ENCODE data around the gene FLRT2.

The FLRT2 gene, protein sequence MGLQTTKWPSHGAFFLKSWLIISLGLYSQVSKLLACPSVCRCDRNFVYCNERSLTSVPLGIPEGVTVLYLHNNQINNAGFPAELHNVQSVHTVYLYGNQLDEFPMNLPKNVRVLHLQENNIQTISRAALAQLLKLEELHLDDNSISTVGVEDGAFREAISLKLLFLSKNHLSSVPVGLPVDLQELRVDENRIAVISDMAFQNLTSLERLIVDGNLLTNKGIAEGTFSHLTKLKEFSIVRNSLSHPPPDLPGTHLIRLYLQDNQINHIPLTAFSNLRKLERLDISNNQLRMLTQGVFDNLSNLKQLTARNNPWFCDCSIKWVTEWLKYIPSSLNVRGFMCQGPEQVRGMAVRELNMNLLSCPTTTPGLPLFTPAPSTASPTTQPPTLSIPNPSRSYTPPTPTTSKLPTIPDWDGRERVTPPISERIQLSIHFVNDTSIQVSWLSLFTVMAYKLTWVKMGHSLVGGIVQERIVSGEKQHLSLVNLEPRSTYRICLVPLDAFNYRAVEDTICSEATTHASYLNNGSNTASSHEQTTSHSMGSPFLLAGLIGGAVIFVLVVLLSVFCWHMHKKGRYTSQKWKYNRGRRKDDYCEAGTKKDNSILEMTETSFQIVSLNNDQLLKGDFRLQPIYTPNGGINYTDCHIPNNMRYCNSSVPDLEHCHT

GRCh38 chr14:85529803-85530574, at the start of gene FLRT2:
Gene FLRT2, plus strand, starts transcription at chr14:85530144. Its CDS starts 91,371 bp downstream, at chr14:85621515.
- peak; percentile 70 for DNase-seq

DNA sequence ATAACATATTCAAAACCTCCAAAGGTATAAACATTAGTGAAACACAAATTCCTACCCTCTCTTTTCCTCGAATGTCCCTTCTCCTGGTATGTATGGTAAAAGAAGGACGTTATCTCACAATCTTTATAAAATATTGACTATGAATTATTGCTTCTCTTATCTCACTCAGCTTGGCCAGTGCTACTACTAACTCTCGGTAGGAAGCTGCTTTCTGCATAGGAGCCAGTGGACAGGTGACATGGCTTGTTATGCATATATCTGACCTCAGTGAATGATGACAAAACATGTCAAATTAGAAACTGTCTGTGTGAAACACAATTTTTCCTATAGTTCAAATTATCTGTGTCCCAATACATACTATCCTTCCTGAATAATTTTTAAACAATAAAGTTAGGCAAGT, 48.5 kb upstream of the FLRT2 start:
- no peak for DNase-seq

GRCh38 chr14:85482552-85482951, 47.4 kb upstream of the FLRT2 start:
- DNase-seq, result peak; percentile 51

- no peak for DNase-seq
Observed at GRCh38 chr14:85483037-85483436, 46.9 kb upstream of the FLRT2 start.

DNA sequence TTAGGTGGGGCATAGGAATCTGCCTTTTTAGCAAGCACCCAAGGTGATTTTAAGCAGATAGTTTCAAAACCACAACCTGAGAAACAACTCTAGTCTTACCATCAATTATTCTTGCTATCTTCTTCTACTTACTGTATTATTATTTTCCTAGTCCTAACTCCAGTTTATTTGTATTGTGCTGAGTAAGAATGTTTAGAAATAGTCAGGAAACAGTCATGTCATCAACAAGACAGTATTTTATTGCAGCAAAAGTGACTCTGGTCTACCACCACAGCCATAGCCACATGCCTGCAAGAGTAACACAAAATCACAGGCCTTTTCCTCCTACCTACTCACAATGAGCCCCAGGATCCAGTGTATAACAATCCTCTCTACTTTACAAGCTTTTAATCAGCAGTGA, 46.3 kb upstream of the FLRT2 start:
- DNase-seq, result no peak

GRCh38 chr14:85487215-85487614, 42.7 kb upstream of the FLRT2 start:
- no peak for DNase-seq

GRCh38 chr14:85501751-85502150, 28.2 kb upstream of the FLRT2 start:
- peak; percentile 36 for DNase-seq

DNA sequence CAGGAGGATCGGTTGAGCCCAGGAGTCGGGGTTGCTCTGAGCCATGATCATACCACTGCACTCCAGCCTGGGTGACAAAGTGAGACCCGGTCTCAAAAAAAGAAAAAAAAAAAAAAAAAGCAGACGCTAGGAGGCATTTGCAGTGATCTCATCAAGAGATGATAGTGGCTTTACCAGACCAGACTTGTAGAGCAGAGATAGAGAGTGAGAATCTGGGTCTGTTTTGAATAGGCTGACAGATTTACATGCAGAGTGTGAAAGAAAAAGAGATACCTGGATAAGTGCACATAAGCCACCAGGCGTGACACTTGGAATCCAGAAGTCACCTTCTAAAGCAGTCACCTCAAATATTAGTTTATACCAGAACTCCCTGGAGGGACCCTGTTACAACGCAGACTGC, 21.1 kb upstream of the FLRT2 start:
- DNase-seq, result no peak

DNA sequence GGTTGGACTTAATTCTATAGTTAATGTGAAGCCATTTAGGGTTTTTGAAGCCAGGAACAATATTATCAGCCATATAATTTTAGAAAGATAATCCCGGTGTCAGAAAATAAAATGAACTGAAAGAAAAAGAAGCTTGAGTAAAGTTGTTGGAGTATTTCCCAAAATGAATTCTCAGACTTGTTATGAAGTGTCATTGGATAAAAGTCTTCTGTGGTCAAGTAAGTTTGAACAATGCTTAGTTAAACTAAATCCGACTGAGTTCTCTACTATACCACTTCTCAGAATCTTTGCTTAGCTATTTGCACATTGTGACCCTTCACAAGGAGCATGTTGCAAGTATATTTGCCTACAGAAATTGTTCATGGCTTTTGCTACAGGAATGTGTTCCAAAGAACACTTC, 17.5 kb upstream of the FLRT2 start:
- DNase-seq, result no peak

- DNase-seq, result no peak
Observed at GRCh38 chr14:85514487-85514886, 15.5 kb upstream of the FLRT2 start.

DNA sequence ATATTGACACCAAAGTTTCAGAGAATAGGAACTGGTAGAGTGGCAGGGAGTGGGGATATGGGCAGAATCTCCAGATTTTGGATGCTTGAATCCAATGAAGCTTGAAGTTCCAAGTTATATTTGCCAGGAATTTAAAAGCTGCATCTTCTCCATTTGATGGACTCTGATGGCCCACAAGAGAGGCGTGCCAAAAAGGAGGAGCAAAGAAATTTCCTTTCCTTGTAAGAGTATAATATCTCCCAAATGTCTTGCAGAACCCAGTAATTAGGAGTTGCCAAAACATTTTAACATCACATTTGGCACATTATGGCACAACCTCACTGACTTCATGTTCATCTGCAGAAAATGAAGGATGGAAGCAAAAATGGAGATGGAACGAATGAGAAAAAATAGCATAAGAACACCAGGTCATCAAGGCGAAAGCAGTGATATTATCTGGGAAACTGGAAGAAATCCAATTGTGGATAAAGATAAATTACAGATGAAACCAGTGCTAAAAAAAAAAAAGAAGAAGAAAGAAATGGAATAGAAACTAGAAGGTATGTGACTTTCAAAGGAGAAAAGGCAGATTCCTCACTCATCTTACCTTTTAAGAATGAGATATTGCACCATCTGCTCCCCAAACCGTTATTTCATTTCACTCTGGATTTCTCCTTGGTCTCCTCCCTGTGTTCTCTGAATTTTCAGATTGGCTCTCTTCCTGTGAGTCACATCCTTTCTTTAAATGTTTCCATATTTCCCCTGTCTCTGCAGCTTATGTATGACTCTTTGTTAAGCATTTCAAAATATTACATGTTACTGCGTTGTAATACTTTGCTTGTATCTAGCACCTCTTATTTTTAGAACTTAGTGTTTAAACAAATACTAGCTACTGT, 13.5 kb upstream of the FLRT2 start:
- no peak for DNase-seq

DNA sequence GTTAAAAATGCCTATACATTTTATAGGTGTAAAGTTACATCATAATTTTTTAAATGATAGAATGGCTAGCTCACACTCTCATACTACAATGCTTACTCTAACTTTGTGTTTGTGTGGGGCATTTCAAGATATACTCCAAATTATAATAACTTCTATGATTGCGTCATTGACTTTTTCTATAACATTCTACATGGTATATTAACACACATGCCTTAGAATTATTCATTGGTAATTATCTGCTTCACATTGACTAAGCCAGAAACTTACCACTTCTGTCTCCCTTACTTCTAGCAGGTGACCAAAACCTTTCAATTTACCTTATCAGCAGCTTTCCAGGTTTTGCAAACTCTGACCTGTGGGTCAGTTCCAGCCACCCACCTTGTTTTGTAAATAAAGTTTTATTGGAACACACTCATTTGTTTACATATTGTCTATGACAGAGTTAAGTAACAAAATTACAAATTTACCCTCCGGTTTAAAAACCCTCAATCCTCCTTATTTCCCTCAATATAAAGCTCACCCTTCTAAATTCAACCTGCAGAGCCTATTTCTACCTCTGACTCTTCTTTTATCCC, 12.7 kb upstream of the FLRT2 start:
- DNase-seq, result no peak

DNA sequence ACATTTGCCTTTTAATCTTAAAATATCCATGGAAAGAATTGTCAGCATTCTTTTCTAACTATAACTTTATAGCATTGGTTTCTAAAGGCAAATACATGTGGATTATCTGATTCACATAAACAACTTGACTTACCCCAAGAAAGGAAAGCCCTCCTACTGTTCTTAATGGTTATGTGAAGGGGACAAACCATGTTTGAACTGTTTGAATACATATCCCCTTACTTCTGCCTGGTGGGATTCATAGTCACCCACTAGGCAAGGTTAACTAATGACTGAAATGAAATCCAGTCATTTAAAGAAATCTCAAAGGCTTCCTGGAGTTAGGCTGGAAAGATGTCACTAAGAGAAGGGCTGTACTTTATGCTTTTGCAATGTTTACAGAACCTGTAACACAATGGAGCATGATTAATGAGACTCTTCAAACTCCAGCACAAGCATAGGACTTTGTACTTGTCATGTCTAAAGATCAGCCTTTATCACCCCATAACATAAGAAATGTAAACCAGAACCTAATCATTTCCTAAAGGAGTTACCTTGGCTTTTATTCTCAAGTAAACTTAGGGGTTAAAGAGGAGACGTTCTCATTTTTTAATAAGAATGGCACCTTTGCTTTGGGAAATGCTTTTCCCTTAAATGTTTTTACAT, 10.2 kb upstream of the FLRT2 start:
- peak; percentile 52 for DNase-seq

DNA sequence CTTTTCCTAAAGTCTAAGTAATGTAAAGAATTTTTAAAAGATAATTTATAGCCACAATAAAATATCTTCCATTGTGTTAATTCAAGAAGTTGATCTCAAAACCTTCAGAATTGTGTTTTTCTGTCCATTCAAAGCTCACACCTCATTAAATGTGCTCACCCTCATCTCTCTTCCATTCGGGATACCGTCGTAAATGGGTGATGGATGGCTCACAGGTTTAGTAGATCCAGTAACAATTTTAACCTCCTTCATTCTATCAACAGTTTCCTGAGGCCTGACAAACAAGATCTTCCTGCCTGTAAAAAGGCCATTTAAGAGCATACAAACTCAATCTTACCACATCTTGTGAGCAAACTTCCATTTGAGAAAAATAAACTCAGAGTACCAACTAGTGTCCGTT, 9.4 kb upstream of the FLRT2 start:
- no peak for DNase-seq

- no peak for DNase-seq
Observed at GRCh38 chr14:85523624-85524023, 6.3 kb upstream of the FLRT2 start.

GRCh38 chr14:85527006-85527405, 2.9 kb upstream of the FLRT2 start:
- DNase-seq, result no peak

- no peak for DNase-seq
Observed at GRCh38 chr14:85527445-85528035, 2.4 kb upstream of the FLRT2 start.

DNA sequence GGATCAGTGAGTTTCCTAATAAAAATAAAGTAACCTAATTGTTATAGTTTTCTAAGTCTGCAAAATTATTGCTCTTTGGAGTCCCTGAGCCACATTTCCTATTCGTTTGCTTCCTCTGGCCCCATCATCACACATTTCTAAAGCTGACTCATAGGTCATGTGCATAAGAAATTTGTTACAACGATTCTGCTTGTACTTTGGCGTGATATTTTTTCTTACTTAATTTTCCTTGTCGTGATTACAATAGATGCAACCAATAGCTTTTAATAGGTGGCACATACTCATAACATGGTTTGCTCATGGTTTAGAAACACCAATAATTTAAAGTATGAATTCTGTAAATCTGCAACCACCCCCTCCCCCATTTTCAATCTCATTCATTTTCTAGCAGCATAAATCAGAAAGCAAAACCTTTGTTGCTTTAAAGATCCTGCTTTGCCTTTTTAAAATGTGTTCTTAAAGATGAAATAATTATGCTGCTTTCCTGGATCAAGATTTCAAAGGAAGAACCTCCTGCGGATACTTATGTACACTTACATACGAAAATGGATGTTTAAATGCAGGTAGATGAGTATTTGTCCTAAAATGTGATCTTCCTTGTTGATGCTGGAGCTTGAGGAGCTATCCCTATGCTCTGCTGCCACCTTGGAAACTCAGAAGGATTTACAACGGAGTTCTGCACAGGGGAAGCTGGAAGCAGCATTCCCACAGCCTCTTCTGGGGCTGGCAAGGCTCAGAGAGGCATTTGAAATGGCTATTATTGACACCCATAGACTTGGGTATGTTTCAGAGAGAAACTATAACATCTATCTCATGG, 1.7 kb upstream of the FLRT2 start:
- DNase-seq, result peak; percentile 81

GRCh38 chr14:85528897-85529631, 880 bp upstream of the FLRT2 start:
- peak; percentile 52 for DNase-seq

GRCh38 chr14:85530626-85531025, 682 bp downstream of the FLRT2 start:
- DNase-seq, result peak; percentile 54
